Body of pancreas (tissue), 4 donors: ENCODE data around the gene ANO10. TPM values are rescaled to one million over a fixed set of nuclear protein-coding genes. Genes with fewer than 3 reads are reported as not detected.

ENCODE experiments used
- ATAC-seq: fragments of 150-250 bp; one replicate; pipeline ENCODE4 v1.9.1; 2016
- DNase-seq, 4 donors: peaks; one replicate each; pipeline ENCODE4 v3.0.0-alpha.2; 2019
- H3K27ac ChIP-seq, 4 donors: fragments of 200-600 bp; sonication (generic); 1 replicate in 3 of 4; 2 replicates in 1 of 4; pipeline versions ENCODE4 v1.5.1 to v1.6.1; 2016 to 2019; ENCODE audit warnings: mild to moderate bottlenecking in 1 of 4, mixed read lengths in 1 of 4, moderate library complexity in 1 of 4
- H3K27me3 ChIP-seq, 2 donors: fragments of 200-600 bp; sonication (generic); one replicate each; pipeline ENCODE4 v1.6.0; 2016; ENCODE audit warnings: mild to moderate bottlenecking in 1 of 2
- H3K36me3 ChIP-seq, 2 donors: fragments of 200-600 bp; sonication (generic); replicated peaks in 1 of 2; 2 replicates each; pipeline ENCODE4 v1.5.1; 2016; ENCODE audit warnings: low read depth in 2 of 2; ENCODE audit not compliant: insufficient read depth in 1 of 2
- H3K4me1 ChIP-seq: fragments of 200-600 bp; sonication (generic); one replicate; pipeline ENCODE4 v1.6.0; 2016
- H3K4me3 ChIP-seq, 2 donors: fragments of 200-600 bp; sonication (generic); 1 replicate in 1 of 2; 2 replicates in 1 of 2; pipeline ENCODE4 v1.5.1; 2016 to 2019
- H3K9me3 ChIP-seq, 3 donors: fragments of 200-600 bp; sonication (generic); 1 replicate in 2 of 3; 2 replicates in 1 of 3; pipeline ENCODE4 v1.5.1; 2016
- CTCF ChIP-seq, 7 experiments: fragments of 450-650 bp in 4 of 7; fragments of 200-600 bp in 3 of 7; sonication (generic) in 3 of 7; IDR thresholded peaks; one replicate each; pipeline ENCODE4 v1.5.1; 2016 to 2019; ENCODE audit warnings: antibody characterized with exemption in 7 of 7
- POLR2A ChIP-seq, 3 donors: fragments of 450-650 bp; IDR thresholded peaks; one replicate each; pipeline ENCODE4 v1.6.1; 2016; ENCODE audit warnings: antibody characterized with exemption in 3 of 3, mild to moderate bottlenecking in 2 of 3
- WGBS, 2 donors: methylation state at CpG; one replicate each; pipeline ENCODE4 v1.1.5; 2017; 5-methylcytosine and 5-hydroxymethylcytosine counted together
- intact Hi-C: fragments of 100-400 bp; cut with DNase I; formaldehyde crosslinking; loops from one replicate; pipeline ENCODE4 v1.15.1; 2023
- total RNA-seq, 2 donors: library from RNA; depleted of rRNA; stranded (reverse); fragments of >200 nt; gene quantifications; one replicate each; pipeline ENCODE4 v1.1.0, GENCODE V29; 2016

The ANO10 gene
- total RNA-seq, 2 donors from 2014 or later = 14.3 to 16.2 TPM

- Histone ChIP-seq H3K27ac (no peak overlapping the region), H3K4me1 (no peaks in the 10 kb centered on the region), H3K27me3 (no peaks in the 10 kb centered on the region), H3K4me3 (no peak overlapping the region), H3K9me3 (no peaks in the 10 kb centered on the region), H3K36me3 (no peaks in the 10 kb centered on the region)
- ATAC-seq = no peak
- no peak for DNase-seq
- no peak for TF ChIP-seq POLR2A (IDR thresholded peaks at IDR 0.05)
- no peak for TF ChIP-seq CTCF (IDR thresholded peaks at IDR 0.05)
- 92 to 93% methylated on average over 6 to 12 of the region's 12 CpGs for WGBS, 2 donors
- intact Hi-C loops = no loop called here
Measured at GRCh38 chr3:43365601-43366305, 256.1 kb downstream of the ANO10 start.

- intact Hi-C loops = no loop called here
- no peak overlapping the region for H3K27ac ChIP-seq
Measured at GRCh38 chr3:43364926-43365325, 256.9 kb downstream of the ANO10 start.

GRCh38 chr3:43364494-43364893, 257.3 kb downstream of the ANO10 start:
- no peak overlapping the region for H3K4me3 ChIP-seq
- H3K4me1 ChIP-seq = no peaks in the 10 kb centered on the region
- H3K36me3 ChIP-seq = no peaks in the 10 kb centered on the region
- no peak overlapping the region for H3K27ac ChIP-seq
- no peaks in the 10 kb centered on the region for H3K9me3 ChIP-seq
- DNase-seq = no peak
- ATAC-seq = no peak
- intact Hi-C loops = no loop called here
- WGBS, 2 donors = 97% methylated on average over 14 of the region's 14 CpGs
- TF ChIP-seq CTCF (IDR thresholded peaks at IDR 0.05) (no peak), POLR2A (IDR thresholded peaks at IDR 0.05) (no peak)
- H3K27me3 ChIP-seq = no peaks in the 10 kb centered on the region

More at GRCh38 chr3:43364926-43365325, 256.9 kb downstream of the ANO10 start:
- no peaks in the 10 kb centered on the region for H3K9me3 ChIP-seq
- no peaks in the 10 kb centered on the region for H3K27me3 ChIP-seq
- no peak for ATAC-seq
- no peak for DNase-seq
- TF ChIP-seq CTCF (IDR thresholded peaks at IDR 0.05) (no peak), POLR2A (IDR thresholded peaks at IDR 0.05) (no peak)
- H3K4me1 ChIP-seq = no peaks in the 10 kb centered on the region
- H3K36me3 ChIP-seq = no peaks in the 10 kb centered on the region
- 99 to 100% methylated on average over 13 to 14 of the region's 14 CpGs for WGBS, 2 donors
- H3K4me3 ChIP-seq = no peak overlapping the region

GRCh38 chr3:43363621-43364266, 258.1 kb downstream of the ANO10 start:
- intact Hi-C loops = no loop called here
- Histone ChIP-seq H3K4me3 (no peak overlapping the region), H3K36me3 (no peaks in the 10 kb centered on the region), H3K27me3 (no peaks in the 10 kb centered on the region), H3K27ac (no peak overlapping the region), H3K9me3 (no peaks in the 10 kb centered on the region), H3K4me1 (no peaks in the 10 kb centered on the region)
- DNase-seq = peak in 1 of 4 donors; percentile 35
- no peak for TF ChIP-seq CTCF (IDR thresholded peaks at IDR 0.05)
- no peak for TF ChIP-seq POLR2A (IDR thresholded peaks at IDR 0.05)
- ATAC-seq = peak; percentile 15
- WGBS, 2 donors = 69 to 74% methylated on average over 7 to 26 of the region's 26 CpGs
